COLO668 (cell line): ENCODE measurements around the gene DCAF8.
A peak's percentile ranks its signal among the peaks of the same experiment; 100 is the strongest.

Source experiments
- DNase-seq: peaks from one replicate; lab custom pipeline; 2025; ENCODE audit not compliant: unreplicated experiment; lab: John Stamatoyannopoulos, UW

Gene DCAF8

GRCh38 chr1:160227034-160227433 lies 35.3 kb downstream of the DCAF8 start:
- DNase-seq: no peak

GRCh38 chr1:160226623-160227022 lies 35.7 kb downstream of the DCAF8 start:
- no peak for DNase-seq

- DNase-seq: no peak
Observed at GRCh38 chr1:160225345-160225744, 37.0 kb downstream of the DCAF8 start.

GRCh38 chr1:160224606-160225005 lies 37.7 kb downstream of the DCAF8 start:
- no peak for DNase-seq

GRCh38 chr1:160222546-160222945 lies 39.8 kb downstream of the DCAF8 start:
- no peak for DNase-seq

- no peak for DNase-seq
Observed at GRCh38 chr1:160221089-160221488, 41.3 kb downstream of the DCAF8 start.

- DNase-seq: no peak
Observed at GRCh38 chr1:160220301-160220700, 42.0 kb downstream of the DCAF8 start.

- DNase-seq: peak; percentile 15
Observed at GRCh38 chr1:160219062-160219929, 43.1 kb downstream of the DCAF8 start.

- DNase-seq: no peak
Observed at GRCh38 chr1:160217481-160218051, 44.8 kb downstream of the DCAF8 start.

- DNase-seq: no peak
Observed at GRCh38 chr1:160216301-160216700, 46.0 kb downstream of the DCAF8 start.

- DNase-seq: no peak
Observed at GRCh38 chr1:160214481-160215140, 47.7 kb downstream of the DCAF8 start.

- no peak for DNase-seq
Observed at GRCh38 chr1:160211046-160211790, 51.1 kb downstream of the DCAF8 start.

- no peak for DNase-seq
Observed at GRCh38 chr1:160210561-160210960, 51.8 kb downstream of the DCAF8 start.

GRCh38 chr1:160209321-160210046 lies 52.9 kb downstream of the DCAF8 start:
- DNase-seq: no peak

GRCh38 chr1:160208557-160209320 lies 53.6 kb downstream of the DCAF8 start:
- no peak for DNase-seq

- no peak for DNase-seq
Observed at GRCh38 chr1:160207771-160208556, 54.4 kb downstream of the DCAF8 start.

- DNase-seq: no peak
Observed at GRCh38 chr1:160207118-160207650, 55.2 kb downstream of the DCAF8 start.

- DNase-seq: no peak
Observed at GRCh38 chr1:160206421-160207117, 55.8 kb downstream of the DCAF8 start.
